Right kidney (tissue), 1 donor: Measurements from ENCODE around the gene NR6A1.
"Not testable (repeated sequence)": the region's sequence is repeated elsewhere in the genome, so short reads cannot be mapped to it uniquely, and the experiment has no call there.

Experiments
- DNase-seq: peaks from one replicate; pipeline ENCODE4 v3.0.0-alpha.2; 2016

NR6A1 gene

GRCh38 chr9:124615840-124616239 lies 155.3 kb downstream of the NR6A1 start:
- DNase-seq, result not testable (repeated sequence)

- no peak for DNase-seq
Observed at GRCh38 chr9:124615100-124615742, 155.9 kb downstream of the NR6A1 start.

GRCh38 chr9:124613849-124614248 lies 157.3 kb downstream of the NR6A1 start:
- no peak for DNase-seq

GRCh38 chr9:124611106-124611505 lies 160.0 kb downstream of the NR6A1 start:
- DNase-seq, result no peak

- no peak for DNase-seq
Observed at GRCh38 chr9:124606027-124606426, 165.1 kb downstream of the NR6A1 start.

GRCh38 chr9:124605258-124605657 lies 165.9 kb downstream of the NR6A1 start:
- DNase-seq, result no peak

GRCh38 chr9:124602632-124603031 lies 168.5 kb downstream of the NR6A1 start:
- DNase-seq, result no peak

GRCh38 chr9:124602204-124602603 lies 168.9 kb downstream of the NR6A1 start:
- DNase-seq, result no peak

- no peak for DNase-seq
Observed at GRCh38 chr9:124600407-124600806, 170.7 kb downstream of the NR6A1 start.

GRCh38 chr9:124599121-124599795 lies 171.9 kb downstream of the NR6A1 start:
- DNase-seq, result no peak

- no peak for DNase-seq
Observed at GRCh38 chr9:124598048-124598447, 173.1 kb downstream of the NR6A1 start.

- DNase-seq, result no peak
Observed at GRCh38 chr9:124596172-124596839, 174.8 kb downstream of the NR6A1 start.

GRCh38 chr9:124595743-124596142 lies 175.4 kb downstream of the NR6A1 start:
- no peak for DNase-seq

- no peak for DNase-seq
Observed at GRCh38 chr9:124594673-124595072, 176.4 kb downstream of the NR6A1 start.

GRCh38 chr9:124594225-124594624 lies 176.9 kb downstream of the NR6A1 start:
- DNase-seq, result no peak

- DNase-seq, result no peak
Observed at GRCh38 chr9:124593651-124594058, 177.5 kb downstream of the NR6A1 start.

- no peak for DNase-seq
Observed at GRCh38 chr9:124593200-124593599, 177.9 kb downstream of the NR6A1 start.

GRCh38 chr9:124590889-124591641 lies 180.0 kb downstream of the NR6A1 start:
- DNase-seq, result no peak

- no peak for DNase-seq
Observed at GRCh38 chr9:124584631-124585030, 186.5 kb downstream of the NR6A1 start.

- no peak for DNase-seq
Observed at GRCh38 chr9:124583134-124583533, 188.0 kb downstream of the NR6A1 start.

GRCh38 chr9:124580186-124580585 lies 190.9 kb downstream of the NR6A1 start:
- DNase-seq, result no peak

- DNase-seq, result no peak
Observed at GRCh38 chr9:124576751-124577150, 194.4 kb downstream of the NR6A1 start.
